Dermis blood vessel endothelial cell (primary cell): ENCODE measurements around the gene PAQR4. TPM values are rescaled to one million over a fixed set of nuclear protein-coding genes. Genes with fewer than 3 reads are reported as not detected.

Experiments
- total RNA-seq: library from RNA; depleted of rRNA; stranded (reverse); fragments of >200 nt; gene quantifications from 2 replicates; pipeline ENCODE4 v1.2.3, GENCODE V29; 2014

Gene PAQR4
- total RNA-seq, 1 donor from 2014 or later: 9.4 TPM

Other genes with a start within 250 kb of the PAQR4 start
- 0.09 and 0.51 TPM in 2 replicates for gene PRSS27, start 249.1 kb upstream of the PAQR4 start, total RNA-seq
- 59.5 and 66.2 TPM in 2 replicates for gene SRRM2, start 216.7 kb upstream of the PAQR4 start, total RNA-seq
- 132 and 314 TPM in 2 replicates for gene ELOB, start 192.1 kb upstream of the PAQR4 start, total RNA-seq
- gene PRSS33, start 181.8 kb upstream of the PAQR4 start, total RNA-seq: not detected in 2 replicates
- gene PRSS41, start 170.9 kb upstream of the PAQR4 start, total RNA-seq: not detected in 2 replicates
- 1.0 and 2.1 TPM in 2 replicates for gene PRSS21, start 152.1 kb upstream of the PAQR4 start, total RNA-seq
- 0.19 and 0.68 TPM in 2 replicates for gene ZG16B, start 139.0 kb upstream of the PAQR4 start, total RNA-seq
- gene PRSS22, start 111.2 kb upstream of the PAQR4 start, total RNA-seq: not detected in 2 replicates
- 36.0 and 72.2 TPM in 2 replicates for gene FLYWCH2, start 86.1 kb upstream of the PAQR4 start, total RNA-seq
- gene FLYWCH1, start 57.4 kb upstream of the PAQR4 start, total RNA-seq: 39.5 and 41.0 TPM in 2 replicates
- not detected in 2 replicates for gene KREMEN2, start 5.1 kb upstream of the PAQR4 start, total RNA-seq
- 4.4 and 10.6 TPM in 2 replicates for gene PKMYT1, start 11.1 kb downstream of the PAQR4 start, total RNA-seq
- not detected in 2 replicates for gene CLDN9, start 43.6 kb downstream of the PAQR4 start, total RNA-seq
- not detected in 2 replicates for gene CLDN6, start 48.8 kb downstream of the PAQR4 start, total RNA-seq
- 45.4 and 48.2 TPM in 2 replicates for gene TNFRSF12A, start 51.0 kb downstream of the PAQR4 start, total RNA-seq
- gene HCFC1R1, start 54.6 kb downstream of the PAQR4 start, total RNA-seq: 2.6 and 5.2 TPM in 2 replicates
- 21.4 and 25.4 TPM in 2 replicates for gene THOC6, start 54.7 kb downstream of the PAQR4 start, total RNA-seq
- not detected in 2 replicates for gene BICDL2, start 67.6 kb downstream of the PAQR4 start, total RNA-seq
- 0.09 TPM in 1 of 2 replicates, not detected in the other for gene MMP25, start 77.2 kb downstream of the PAQR4 start, total RNA-seq
- 29.5 and 133 TPM in 2 replicates for gene IL32, start 96.3 kb downstream of the PAQR4 start, total RNA-seq
- gene ZSCAN10, start 129.9 kb downstream of the PAQR4 start, total RNA-seq: not detected in 2 replicates
- 26.2 and 30.2 TPM in 2 replicates for gene ZNF205, start 143.2 kb downstream of the PAQR4 start, total RNA-seq
- 6.6 and 14.6 TPM in 2 replicates for gene ZNF213, start 165.7 kb downstream of the PAQR4 start, total RNA-seq
- gene OR1F1, start 218.9 kb downstream of the PAQR4 start, total RNA-seq: not detected in 2 replicates